Spleen (tissue), 11 donors: ENCODE results near the gene TOB2. TPM values are rescaled to one million over a fixed set of nuclear protein-coding genes. Genes with fewer than 3 reads are reported as not detected.
A peak's percentile ranks its signal among the peaks of the same experiment; 100 is the strongest.

Experiments used
- DNase-seq: peaks from one replicate; pipeline ENCODE4 v3.0.0-alpha.2; 2020
- H3K27ac ChIP-seq, 8 donors: fragments of 200-600 bp; sonication (generic) in 7 of 8; 1 replicate in 4 of 8; 2 replicates in 4 of 8; pipeline versions ENCODE4 v1.5.0 to v1.8.0; 2016 to 2021; ENCODE audit warnings: inconsistent platforms in 4 of 8, mild to moderate bottlenecking in 4 of 8, moderate library complexity in 1 of 8
- H3K27me3 ChIP-seq, 7 donors: fragments of 200-600 bp; sonication (generic) in 6 of 7; replicated peaks in 1 of 7; 1 replicate in 4 of 7; 2 replicates in 3 of 7; pipeline versions ENCODE4 v1.5.0 to v1.8.0; 2016 to 2021; ENCODE audit warnings: inconsistent platforms in 3 of 7, mild to moderate bottlenecking in 1 of 7
- H3K36me3 ChIP-seq, 6 donors: fragments of 200-600 bp; sonication (generic) in 5 of 6; 1 replicate in 4 of 6; 2 replicates in 2 of 6; pipeline versions ENCODE4 v1.5.0 to v1.8.0; 2016 to 2021; ENCODE audit warnings: inconsistent platforms in 2 of 6
- H3K4me1 ChIP-seq, 6 donors: fragments of 200-600 bp; sonication (generic) in 5 of 6; 1 replicate in 3 of 6; 2 replicates in 3 of 6; pipeline versions ENCODE4 v1.5.0 to v1.8.0; 2016 to 2021; ENCODE audit warnings: inconsistent platforms in 3 of 6
- H3K4me3 ChIP-seq, 8 donors: fragments of 200-600 bp; sonication (generic) in 7 of 8; 1 replicate in 4 of 8; 2 replicates in 4 of 8; pipeline versions ENCODE4 v1.5.0 to v1.8.0; 2016 to 2021; ENCODE audit warnings: inconsistent platforms in 4 of 8, mild to moderate bottlenecking in 4 of 8, moderate library complexity in 2 of 8
- H3K9me3 ChIP-seq, 8 donors: fragments of 200-600 bp; sonication (generic) in 7 of 8; 1 replicate in 4 of 8; 2 replicates in 4 of 8; pipeline versions ENCODE4 v1.5.0 to v1.8.0; 2016 to 2021; ENCODE audit warnings: inconsistent platforms in 4 of 8
- POLR2A ChIP-seq, 3 donors: fragments of 450-650 bp; IDR thresholded peaks; one replicate each; pipeline ENCODE4 v1.5.1; 2017; ENCODE audit warnings: antibody characterized with exemption in 3 of 3, mild to moderate bottlenecking in 1 of 3
- POLR2AphosphoS5 ChIP-seq, 3 donors: sonication (generic); formaldehyde crosslinking; IDR thresholded peaks; one replicate each; pipeline ENCODE4 v1.5.1; 2017; ENCODE audit warnings: antibody characterized with exemption in 3 of 3
- WGBS, 5 donors: extraction: QIAGEN DNeasy Blood & Tissue Kit in 3 of 5; methylation state at CpG; one replicate each; pipeline versions ENCODE4 v1.1.5 to v1.1.7; 2013 to 2018; 5-methylcytosine and 5-hydroxymethylcytosine counted together
- intact Hi-C: fragments of 100-400 bp; cut with DNase I; formaldehyde crosslinking; loops from one replicate; pipeline ENCODE4 v1.15.0; 2023; ENCODE audit warnings: low total_unique reads
- polyA plus RNA-seq, 3 donors: library from polyadenylated mRNA; stranded (reverse); fragments of 200-250 nt; gene quantifications; one replicate each; pipeline ENCODE4 v1.2.1, GENCODE V29; 2013
- total RNA-seq, 7 donors: library from RNA; depleted of rRNA in 3 of 7; stranded (reverse); fragments of >200 nt in 3 of 7; fragmentation: NEBNext Ultra II Directional in 4 of 7; extraction: Animal tissue kit (Norgen Biotek cat#: 25700) in 4 of 7; gene quantifications; one replicate each; pipeline versions ENCODE4 v1.1.0 to v1.2.1, GENCODE V29; 2016 to 2021
- TF ChIP-seq, protein P1 (sequence below), 11 experiments: fragments of 200-600 bp in 7 of 11; fragments of 450-650 bp in 4 of 11; sonication (generic) in 4 of 11; IDR thresholded peaks in 8 of 11; conservative IDR thresholded peaks in 3 of 11; 1 replicate in 7 of 11; 2 replicates in 4 of 11; pipeline versions ENCODE4 v1.4.0 to v1.8.0; 2016 to 2021; ENCODE audit warnings: antibody characterized with exemption in 11 of 11, inconsistent platforms in 4 of 11, mild to moderate bottlenecking in 1 of 11
- donor health status: healthy with polysubstance abuse.
- donor health status: DM: no; HTN: no; CAD: no; lungs with moderate emphysema.
- donor health status: DM: no; HTN: no; CAD: no.
- donor health status: Bipolar disorder and iron deficiency.
- donor health status: healthy.
- donor health status: DM: no; HTN: no; CAD: no.
- donor health status: DM: yes; HTN: yes; CAD: no.

Gene TOB2
- total and polyA plus RNA-seq, 10 donors: 7.5 to 52.4 (median 42.3) TPM

GRCh38 chr22:41411021-41411851, 35.4 kb downstream of the TOB2 start:
- TF ChIP-seq POLR2A (IDR thresholded peaks at IDR 0.05) (no peak), POLR2AphosphoS5 (IDR thresholded peaks at IDR 0.05) (peak; percentile 11 to 78 (median 70))
- peak overlapping the region; percentile 99 to 100 (median 100) for H3K27ac ChIP-seq
- intact Hi-C loops: no loop called here
- no peak for DNase-seq
- no peaks in the 10 kb centered on the region for H3K9me3 ChIP-seq
- H3K4me1 ChIP-seq: peaks cover 30 to 59% (median 47%) of the 10 kb centered on the region in 6 donors
- peak overlapping the region in 1 of 8 donors; percentile 1 for H3K4me3 ChIP-seq
- WGBS, 5 donors: 79 to 94% (median 87%) methylated on average over 10 to 11 of the region's 11 CpGs
- no peaks in the 10 kb centered on the region for H3K36me3 ChIP-seq
- H3K27me3 ChIP-seq: no peaks in the 10 kb centered on the region

DNA sequence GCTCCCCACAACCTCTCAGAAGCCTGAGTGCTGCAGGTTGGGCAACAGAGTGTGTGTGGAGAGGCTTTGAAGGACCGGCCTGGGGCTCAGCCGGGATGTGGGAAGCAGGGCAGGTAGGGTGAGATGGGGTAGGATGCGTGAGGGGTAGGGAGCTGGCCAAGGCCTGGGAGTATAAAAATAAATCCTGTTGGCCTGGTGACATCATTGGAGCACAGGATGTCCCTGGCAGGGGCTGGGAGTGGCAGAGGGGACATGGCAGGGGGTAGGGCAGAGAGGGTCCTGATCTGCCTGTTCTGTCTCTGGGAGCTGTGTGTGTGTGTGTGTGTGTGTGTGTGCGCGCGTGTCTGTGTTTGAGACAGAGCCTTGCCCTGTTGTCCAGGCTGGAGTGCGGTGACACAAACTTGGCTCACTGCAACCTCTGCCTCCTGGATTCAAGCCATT, 36.3 kb downstream of the TOB2 start:
- TF ChIP-seq POLR2AphosphoS5 (IDR thresholded peaks at IDR 0.05): peak in 1 of 3 donors; percentile 27
- TF ChIP-seq, protein P1, sequence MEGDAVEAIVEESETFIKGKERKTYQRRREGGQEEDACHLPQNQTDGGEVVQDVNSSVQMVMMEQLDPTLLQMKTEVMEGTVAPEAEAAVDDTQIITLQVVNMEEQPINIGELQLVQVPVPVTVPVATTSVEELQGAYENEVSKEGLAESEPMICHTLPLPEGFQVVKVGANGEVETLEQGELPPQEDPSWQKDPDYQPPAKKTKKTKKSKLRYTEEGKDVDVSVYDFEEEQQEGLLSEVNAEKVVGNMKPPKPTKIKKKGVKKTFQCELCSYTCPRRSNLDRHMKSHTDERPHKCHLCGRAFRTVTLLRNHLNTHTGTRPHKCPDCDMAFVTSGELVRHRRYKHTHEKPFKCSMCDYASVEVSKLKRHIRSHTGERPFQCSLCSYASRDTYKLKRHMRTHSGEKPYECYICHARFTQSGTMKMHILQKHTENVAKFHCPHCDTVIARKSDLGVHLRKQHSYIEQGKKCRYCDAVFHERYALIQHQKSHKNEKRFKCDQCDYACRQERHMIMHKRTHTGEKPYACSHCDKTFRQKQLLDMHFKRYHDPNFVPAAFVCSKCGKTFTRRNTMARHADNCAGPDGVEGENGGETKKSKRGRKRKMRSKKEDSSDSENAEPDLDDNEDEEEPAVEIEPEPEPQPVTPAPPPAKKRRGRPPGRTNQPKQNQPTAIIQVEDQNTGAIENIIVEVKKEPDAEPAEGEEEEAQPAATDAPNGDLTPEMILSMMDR (IDR thresholded peaks at IDR 0.05 in 8 of 11, conservative IDR thresholded peaks at IDR 0.05 in 3 of 11): no peak
- peaks cover 24 to 51% (median 42%) of the 10 kb centered on the region in 6 donors for H3K4me1 ChIP-seq
- H3K27me3 ChIP-seq: no peaks in the 10 kb centered on the region
- no peak overlapping the region for H3K4me3 ChIP-seq
- 61 to 80% (median 73%) methylated on average over 6 to 7 of the region's 7 CpGs for WGBS, 5 donors
- no peak for DNase-seq
- no peaks in the 10 kb centered on the region for H3K9me3 ChIP-seq
- intact Hi-C loops: no loop called here
- H3K27ac ChIP-seq: peak overlapping the region in 6 of 8 donors; percentile 8 to 100 (median 100)
- no peaks in the 10 kb centered on the region for H3K36me3 ChIP-seq

DNA sequence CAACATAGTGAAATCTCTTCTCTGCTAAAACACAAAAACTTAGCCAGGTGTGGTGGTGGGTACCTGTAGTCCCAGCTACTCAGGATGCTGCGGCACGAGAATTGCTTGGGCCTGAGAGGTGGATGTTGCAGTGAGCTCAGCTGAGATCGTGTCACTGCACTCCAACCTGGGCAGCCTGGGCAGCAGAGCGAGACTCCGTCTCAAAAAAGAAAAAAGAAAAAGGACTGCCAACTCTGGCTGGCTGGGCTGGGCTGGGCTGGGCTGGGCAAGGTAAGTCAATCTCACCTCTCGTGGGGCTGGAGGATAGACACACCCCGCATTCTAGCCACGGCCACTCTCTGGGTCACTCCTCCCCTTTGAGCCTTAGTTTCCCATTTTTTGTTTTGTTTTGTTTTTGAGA, 37.9 kb downstream of the TOB2 start:
- H3K27me3 ChIP-seq: no peaks in the 10 kb centered on the region
- no peaks in the 10 kb centered on the region for H3K9me3 ChIP-seq
- WGBS, 5 donors: 82 to 91% (median 89%) methylated on average over 7 to 8 of the region's 8 CpGs
- peaks cover 20 to 44% (median 35%) of the 10 kb centered on the region in 6 donors for H3K4me1 ChIP-seq
- no peak for DNase-seq
- H3K4me3 ChIP-seq: no peak overlapping the region
- TF ChIP-seq POLR2A (IDR thresholded peaks at IDR 0.05): no peak
- TF ChIP-seq, protein P1 (IDR thresholded peaks at IDR 0.05 in 8 of 11, conservative IDR thresholded peaks at IDR 0.05 in 3 of 11): no peak
- TF ChIP-seq POLR2AphosphoS5 (IDR thresholded peaks at IDR 0.05): no peak
- H3K36me3 ChIP-seq: no peaks in the 10 kb centered on the region
- intact Hi-C loops: no loop called here
- peak overlapping the region in 1 of 8 donors; percentile 33 for H3K27ac ChIP-seq

DNA sequence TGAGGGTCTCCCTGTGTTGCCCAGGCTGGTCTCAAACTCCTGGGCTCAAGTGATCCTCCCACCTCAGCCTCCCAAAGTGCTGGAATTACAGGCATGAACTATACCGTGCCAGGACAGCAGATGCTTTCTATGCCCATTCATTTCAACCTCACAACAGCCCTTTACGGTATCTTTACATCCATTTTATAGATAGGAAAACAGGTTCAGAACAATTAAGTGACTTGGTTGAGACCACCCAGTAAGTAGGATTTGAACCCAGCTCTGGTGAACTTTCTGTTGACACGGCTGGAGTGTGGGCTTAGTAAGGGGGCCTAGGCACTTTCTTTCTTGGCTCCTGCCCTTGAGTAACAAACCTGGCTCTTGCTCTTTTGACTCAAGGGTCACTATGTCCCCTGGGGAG, 39.2 kb downstream of the TOB2 start:
- no peak overlapping the region for H3K27ac ChIP-seq
- 84 to 92% (median 89%) methylated on average over 3 of the region's 3 CpGs for WGBS, 5 donors
- intact Hi-C loops: no loop called here

More for the DNA sequence above, 39.2 kb downstream of the TOB2 start:
- Histone ChIP-seq H3K4me1 (peaks cover 16 to 42% (median 34%) of the 10 kb centered on the region in 6 donors), H3K27me3 (no peaks in the 10 kb centered on the region), H3K9me3 (no peaks in the 10 kb centered on the region), H3K36me3 (no peaks in the 10 kb centered on the region), H3K4me3 (no peak overlapping the region)
- DNase-seq: no peak
- TF ChIP-seq POLR2A (IDR thresholded peaks at IDR 0.05) (no peak), POLR2AphosphoS5 (IDR thresholded peaks at IDR 0.05) (no peak)
- TF ChIP-seq, protein P1 (IDR thresholded peaks at IDR 0.05 in 8 of 11, conservative IDR thresholded peaks at IDR 0.05 in 3 of 11): no peak
